Body of pancreas (tissue), 4 donors: ENCODE measurements around the gene PHF23. TPM values are rescaled to one million over a fixed set of nuclear protein-coding genes. Genes with fewer than 3 reads are reported as not detected.

Experiments used
- ATAC-seq: fragments of 150-250 bp; one replicate; pipeline ENCODE4 v1.9.1; 2016
- DNase-seq, 4 donors: peaks; one replicate each; pipeline ENCODE4 v3.0.0-alpha.2; 2019
- H3K27ac ChIP-seq, 4 donors: fragments of 200-600 bp; sonication (generic); 1 replicate in 3 of 4; 2 replicates in 1 of 4; pipeline versions ENCODE4 v1.5.1 to v1.6.1; 2016 to 2019; ENCODE audit warnings: mild to moderate bottlenecking in 1 of 4, mixed read lengths in 1 of 4, moderate library complexity in 1 of 4
- H3K27me3 ChIP-seq, 2 donors: fragments of 200-600 bp; sonication (generic); one replicate each; pipeline ENCODE4 v1.6.0; 2016; ENCODE audit warnings: mild to moderate bottlenecking in 1 of 2
- H3K36me3 ChIP-seq, 2 donors: fragments of 200-600 bp; sonication (generic); replicated peaks in 1 of 2; 2 replicates each; pipeline ENCODE4 v1.5.1; 2016; ENCODE audit warnings: low read depth in 2 of 2; ENCODE audit not compliant: insufficient read depth in 1 of 2
- H3K4me1 ChIP-seq: fragments of 200-600 bp; sonication (generic); one replicate; pipeline ENCODE4 v1.6.0; 2016
- H3K4me3 ChIP-seq, 2 donors: fragments of 200-600 bp; sonication (generic); 1 replicate in 1 of 2; 2 replicates in 1 of 2; pipeline ENCODE4 v1.5.1; 2016 to 2019
- H3K9me3 ChIP-seq, 3 donors: fragments of 200-600 bp; sonication (generic); 1 replicate in 2 of 3; 2 replicates in 1 of 3; pipeline ENCODE4 v1.5.1; 2016
- CTCF ChIP-seq, 7 experiments: fragments of 450-650 bp in 4 of 7; fragments of 200-600 bp in 3 of 7; sonication (generic) in 3 of 7; IDR thresholded peaks; one replicate each; pipeline ENCODE4 v1.5.1; 2016 to 2019; ENCODE audit warnings: antibody characterized with exemption in 7 of 7
- POLR2A ChIP-seq, 3 donors: fragments of 450-650 bp; IDR thresholded peaks; one replicate each; pipeline ENCODE4 v1.6.1; 2016; ENCODE audit warnings: antibody characterized with exemption in 3 of 3, mild to moderate bottlenecking in 2 of 3
- WGBS, 2 donors: methylation state at CpG; one replicate each; pipeline ENCODE4 v1.1.5; 2017; 5-methylcytosine and 5-hydroxymethylcytosine counted together
- intact Hi-C: fragments of 100-400 bp; cut with DNase I; formaldehyde crosslinking; loops from one replicate; pipeline ENCODE4 v1.15.1; 2023
- total RNA-seq, 2 donors: library from RNA; depleted of rRNA; stranded (reverse); fragments of >200 nt; gene quantifications; one replicate each; pipeline ENCODE4 v1.1.0, GENCODE V29; 2016

The PHF23 gene
- total RNA-seq, 2 donors from 2014 or later: 11.9 to 15.8 TPM

GRCh38 chr17:7236808-7237207, 2.4 kb downstream of the PHF23 start:
- DNase-seq (no peak), ATAC-seq (no peak)
- TF ChIP-seq CTCF (IDR thresholded peaks at IDR 0.05): no peak
- no peak for TF ChIP-seq POLR2A (IDR thresholded peaks at IDR 0.05)
- H3K27me3 ChIP-seq: no peaks in the 10 kb centered on the region
- peaks cover 0 to 2% of the 10 kb centered on the region in 2 donors for H3K36me3 ChIP-seq
- peaks cover 70% of the 10 kb centered on the region for H3K4me1 ChIP-seq
- no peaks in the 10 kb centered on the region for H3K9me3 ChIP-seq
- no peak overlapping the region for H3K4me3 ChIP-seq
- intact Hi-C loops: no loop called here
- 78 to 82% methylated on average over 6 of the region's 6 CpGs for WGBS, 2 donors
- H3K27ac ChIP-seq: peak overlapping the region; percentile 78 to 93 (median 87)

GRCh38 chr17:7235693-7236665, 3.3 kb downstream of the PHF23 start:
- intact Hi-C loops: no loop called here
- ATAC-seq (no peak), DNase-seq (peak in 1 of 4 donors; percentile 56)

GRCh38 chr17:7234083-7234951, 4.9 kb downstream of the PHF23 start, which contains the start of gene DVL2:
Gene DVL2 (minus strand): TSS chr17:7234517. CDS start chr17:7234262, 255 bp downstream.
- H3K4me1 ChIP-seq: peaks cover 54% of the 10 kb centered on the region
- H3K27me3 ChIP-seq: no peaks in the 10 kb centered on the region
- peak; percentile 67 for ATAC-seq
- intact Hi-C loops: no loop called here
- DNase-seq: peak; percentile 95 to 97 (median 96)
- H3K27ac ChIP-seq: peak within 1 kb of the TSS; percentile 57 to 85 (median 72)
- no peaks in the 10 kb centered on the region for H3K9me3 ChIP-seq
- peaks cover 0 to 5% of the 10 kb centered on the region in 2 donors for H3K36me3 ChIP-seq
- H3K4me3 ChIP-seq: peak within 1 kb of the TSS; percentile 39 to 81
- TF ChIP-seq CTCF (IDR thresholded peaks at IDR 0.05) (peak in 2 of 7 experiments; percentile 11 to 33), POLR2A (IDR thresholded peaks at IDR 0.05) (peak in 2 of 3 donors; percentile 69 to 73)
- WGBS, 2 donors: 0% methylated on average over 34 to 71 of the region's 72 CpGs

More at GRCh38 chr17:7235693-7236665, 3.3 kb downstream of the PHF23 start:
- Histone ChIP-seq H3K4me3 (no peak overlapping the region), H3K27ac (peak overlapping the region in 3 of 4 donors; percentile 57 to 85 (median 83)), H3K9me3 (no peaks in the 10 kb centered on the region), H3K27me3 (no peaks in the 10 kb centered on the region), H3K4me1 (peaks cover 68% of the 10 kb centered on the region), H3K36me3 (peaks cover 0 to 2% of the 10 kb centered on the region in 2 donors)
- TF ChIP-seq POLR2A (IDR thresholded peaks at IDR 0.05): no peak
- TF ChIP-seq CTCF (IDR thresholded peaks at IDR 0.05): no peak
- 78 to 80% methylated on average over 18 to 22 of the region's 22 CpGs for WGBS, 2 donors

- ATAC-seq: peak; percentile 2
- H3K4me1 ChIP-seq: peaks cover 54% of the 10 kb centered on the region
- intact Hi-C loops: no loop called here
Measured at GRCh38 chr17:7233701-7234082, 5.6 kb downstream of the PHF23 start.

More at GRCh38 chr17:7233701-7234082, 5.6 kb downstream of the PHF23 start:
- H3K4me3 ChIP-seq: peak overlapping the region; percentile 39 to 81
- DNase-seq: no peak
- H3K27ac ChIP-seq: peak overlapping the region; percentile 57 to 85 (median 72)
- no peaks in the 10 kb centered on the region for H3K27me3 ChIP-seq
- peaks cover 0 to 7% of the 10 kb centered on the region in 2 donors for H3K36me3 ChIP-seq
- WGBS, 2 donors: 1 to 2% methylated on average over 7 to 9 of the region's 9 CpGs
- H3K9me3 ChIP-seq: no peaks in the 10 kb centered on the region
- TF ChIP-seq POLR2A (IDR thresholded peaks at IDR 0.05) (no peak), CTCF (IDR thresholded peaks at IDR 0.05) (no peak)
